Epidermal melanocyte (primary cell): ENCODE results near the gene GRAP2.

Experiments used
- DNase-seq: peaks from one replicate; pipeline ENCODE4 v3.0.0; 2011; ENCODE audit warnings: low spot score; ENCODE audit not compliant: insufficient read length

The GRAP2 gene

DNA sequence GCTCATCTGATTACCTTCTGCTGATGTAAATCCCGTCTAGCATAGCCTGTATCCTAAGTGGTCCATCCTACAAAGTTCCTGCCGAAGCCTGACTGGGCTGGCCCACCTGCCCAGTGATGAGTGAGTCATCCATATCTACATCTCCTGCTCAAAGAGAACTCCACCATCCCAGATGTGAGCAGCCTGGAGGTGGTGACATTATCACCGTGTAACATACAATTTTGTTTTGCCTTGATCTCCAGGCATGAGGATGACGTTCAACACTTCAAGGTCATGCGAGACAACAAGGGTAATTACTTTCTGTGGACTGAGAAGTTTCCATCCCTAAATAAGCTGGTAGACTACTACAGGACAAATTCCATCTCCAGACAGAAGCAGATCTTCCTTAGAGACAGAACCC, 64.9 kb downstream of the GRAP2 start:
- no peak for DNase-seq

DNA sequence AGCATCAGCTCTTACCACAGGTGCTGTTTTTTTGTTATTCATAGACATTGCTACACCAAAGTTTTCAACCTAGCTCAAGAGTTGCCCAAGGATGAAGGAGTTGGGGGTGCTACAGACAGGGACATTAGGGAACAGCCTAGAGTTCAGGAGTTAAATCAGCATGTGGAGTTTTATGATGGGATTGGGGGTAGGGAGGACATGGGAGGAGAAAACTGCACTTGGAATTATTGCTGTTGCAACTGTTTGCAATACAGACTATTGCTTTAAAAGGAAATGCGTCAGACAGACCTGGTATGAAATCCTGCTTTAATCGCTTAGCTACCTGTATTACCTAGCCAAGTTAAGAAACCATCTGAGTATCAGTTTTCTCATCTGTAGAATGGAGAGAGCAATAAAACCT, 65.6 kb downstream of the GRAP2 start:
- no peak for DNase-seq

DNA sequence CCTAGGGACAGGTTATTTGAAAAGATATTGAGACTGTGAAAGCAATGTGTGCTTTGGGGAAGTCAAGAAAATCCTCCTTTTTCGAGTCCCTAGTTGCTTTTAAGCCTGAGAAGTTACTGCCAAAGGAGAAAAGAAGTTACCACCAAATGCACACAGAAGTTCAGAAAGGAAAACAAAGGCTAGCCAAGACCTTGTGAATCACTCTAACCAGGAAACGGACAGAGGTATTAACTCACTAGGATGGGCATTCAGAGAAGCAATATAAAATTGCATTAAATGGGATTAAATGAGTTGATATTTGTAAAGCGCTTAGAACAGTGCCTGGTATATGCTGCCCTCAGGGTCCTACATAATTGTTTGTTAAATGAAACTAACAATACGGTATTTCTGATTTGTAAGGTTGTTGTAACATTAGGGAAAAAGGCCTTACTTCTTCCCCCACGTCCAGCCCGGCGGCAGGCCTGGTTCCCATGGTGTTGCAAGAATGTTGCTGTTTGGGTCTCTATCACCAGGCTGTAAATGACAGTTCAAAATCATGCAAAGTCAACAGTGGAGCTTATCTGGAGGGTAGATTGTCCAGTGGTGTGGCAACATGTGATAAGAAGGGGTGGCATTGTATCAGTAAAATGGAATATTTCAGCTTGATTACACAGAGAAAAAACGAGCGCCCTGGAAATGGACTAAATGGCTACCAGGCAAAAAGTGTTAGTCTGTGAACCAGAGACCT, 66.4 kb downstream of the GRAP2 start:
- no peak for DNase-seq

- peak; percentile 42 for DNase-seq
Measured at GRCh38 chr22:39967996-39968972, 67.4 kb downstream of the GRAP2 start.

DNA sequence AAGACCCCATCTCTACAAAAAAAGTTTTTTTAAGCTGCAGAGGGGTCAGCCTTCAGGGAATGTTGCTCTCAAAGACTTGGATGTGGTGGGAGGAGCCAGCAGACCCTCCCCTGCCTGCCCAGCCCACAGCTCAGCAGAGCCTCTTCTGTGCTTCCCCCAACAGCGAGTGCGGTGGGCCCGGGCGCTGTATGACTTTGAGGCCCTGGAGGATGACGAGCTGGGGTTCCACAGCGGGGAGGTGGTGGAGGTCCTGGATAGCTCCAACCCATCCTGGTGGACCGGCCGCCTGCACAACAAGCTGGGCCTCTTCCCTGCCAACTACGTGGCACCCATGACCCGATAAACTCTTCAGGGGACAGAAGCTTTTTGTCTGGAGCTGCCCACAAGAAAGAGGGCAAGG, 69.9 kb downstream of the GRAP2 start:
- no peak for DNase-seq

DNA sequence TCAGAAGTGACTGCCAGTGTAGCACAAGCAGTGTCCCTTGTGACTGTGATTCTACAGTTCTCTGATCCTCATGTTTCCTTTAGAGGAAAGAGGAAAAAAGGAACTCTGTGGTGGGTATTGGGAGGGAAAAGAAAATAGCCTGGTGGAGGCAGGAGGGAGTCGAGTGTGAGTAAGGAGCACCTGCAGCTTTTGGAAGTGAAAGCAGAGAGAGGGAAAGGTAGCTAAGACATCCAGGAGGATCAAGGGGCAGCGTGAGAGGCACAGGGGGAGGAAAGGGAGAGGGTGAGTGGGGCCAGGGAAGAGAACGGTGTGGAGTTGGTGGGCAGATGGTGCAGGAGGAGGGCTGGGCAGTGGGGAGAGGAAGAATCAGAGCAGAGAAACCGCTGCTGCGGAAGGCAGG, 71.8 kb downstream of the GRAP2 start:
- no peak for DNase-seq

DNA sequence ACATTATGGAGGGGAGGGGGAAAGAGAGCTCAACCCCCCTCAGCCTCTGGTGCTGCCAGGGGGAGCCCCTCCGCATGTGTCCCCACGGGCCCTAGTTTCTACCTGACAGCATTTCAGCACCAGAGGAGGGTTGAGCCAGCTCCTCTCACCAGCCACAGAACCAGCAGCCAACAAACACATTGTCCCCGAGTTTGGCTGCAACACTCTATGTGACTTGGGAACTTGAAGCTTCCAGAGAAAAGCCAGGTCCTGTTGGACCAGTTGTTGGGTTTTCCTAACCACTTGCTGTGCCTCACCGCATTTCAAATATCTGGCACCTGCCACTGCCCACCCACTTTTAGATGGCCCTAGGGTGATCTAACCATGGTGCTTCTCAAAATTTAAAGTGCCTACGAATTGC, 72.8 kb downstream of the GRAP2 start:
- DNase-seq = no peak

DNA sequence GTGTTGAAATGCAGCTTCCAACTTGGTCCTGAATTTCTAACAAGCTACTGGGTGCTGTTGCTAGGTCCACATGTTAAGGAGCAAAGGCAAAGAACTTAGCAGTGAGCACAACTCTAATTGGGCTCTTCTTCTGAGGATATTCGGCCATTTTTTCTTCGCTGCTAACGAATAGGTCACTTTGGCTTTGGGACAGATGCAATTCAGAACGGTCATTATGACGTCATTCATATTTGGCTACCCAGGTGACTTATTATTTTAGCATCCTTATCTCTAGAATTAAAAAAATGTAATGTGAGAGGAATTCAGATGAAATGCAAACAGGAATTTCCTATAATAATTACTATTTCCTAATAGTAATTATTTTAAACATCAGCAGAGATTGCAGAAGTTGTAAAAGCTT, 73.2 kb downstream of the GRAP2 start:
- DNase-seq = no peak

DNA sequence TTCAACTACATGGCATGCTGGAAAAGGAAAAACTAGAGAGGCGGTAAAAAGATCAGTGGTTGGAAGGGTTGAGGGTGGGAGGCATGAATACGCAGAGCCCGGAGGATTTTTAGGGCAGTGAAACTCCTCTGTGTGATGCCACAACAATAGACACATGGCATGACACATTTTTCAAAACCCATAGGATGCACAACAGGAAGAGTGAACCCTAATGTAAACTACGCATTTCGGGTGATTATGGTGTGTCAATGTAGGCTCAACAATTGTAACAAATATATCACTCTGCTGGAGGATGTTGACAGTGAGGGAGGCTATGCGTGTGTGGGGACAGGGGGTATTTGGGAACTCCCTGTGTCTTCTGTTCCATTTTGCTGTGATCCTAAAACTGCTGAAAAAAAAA, 78.2 kb downstream of the GRAP2 start:
- peak; percentile 3 for DNase-seq

- no peak for DNase-seq
Measured at GRCh38 chr22:39979458-39979857, 78.6 kb downstream of the GRAP2 start.

DNA sequence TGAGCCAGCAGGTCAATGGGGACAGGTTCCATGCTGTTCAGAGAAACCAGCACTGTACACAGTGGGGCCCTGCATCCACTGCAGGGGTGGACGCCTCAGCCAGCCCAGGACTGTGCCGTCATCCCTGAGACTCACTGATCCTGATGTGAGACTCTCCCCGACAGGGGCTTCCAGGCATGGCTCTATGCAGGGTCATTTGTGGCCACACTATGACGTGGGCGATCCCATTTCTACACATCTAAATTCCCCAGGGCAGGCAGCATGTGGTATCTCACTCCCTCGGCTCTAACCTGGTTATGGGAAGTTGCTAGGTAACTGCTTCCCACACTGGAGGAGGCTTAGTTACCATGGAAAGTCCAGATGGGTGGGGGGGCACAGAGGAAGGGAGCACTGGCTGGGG, 79.7 kb downstream of the GRAP2 start:
- DNase-seq = peak; percentile 8

DNA sequence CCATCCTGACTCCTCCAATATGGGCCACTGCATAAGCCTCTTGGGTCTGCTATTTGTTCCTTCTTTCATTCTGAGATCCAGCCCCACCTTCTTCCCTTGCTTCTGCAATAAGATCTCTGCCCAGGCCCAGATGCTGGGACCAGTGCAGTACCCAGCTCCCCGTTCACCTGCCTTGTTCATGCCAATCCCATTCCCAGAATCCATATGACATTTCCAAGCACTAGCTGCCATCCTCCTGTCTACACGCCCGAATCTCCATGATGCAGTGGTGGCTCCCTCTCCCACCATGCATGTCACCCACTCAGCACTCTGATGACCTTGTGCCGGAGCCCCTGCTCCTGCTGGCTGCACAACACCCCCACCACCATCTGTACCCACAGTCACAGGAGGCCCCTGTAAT, 82.5 kb downstream of the GRAP2 start:
- DNase-seq = peak; percentile 11

- no peak for DNase-seq
Measured at GRCh38 chr22:39984006-39984405, 83.1 kb downstream of the GRAP2 start.

DNA sequence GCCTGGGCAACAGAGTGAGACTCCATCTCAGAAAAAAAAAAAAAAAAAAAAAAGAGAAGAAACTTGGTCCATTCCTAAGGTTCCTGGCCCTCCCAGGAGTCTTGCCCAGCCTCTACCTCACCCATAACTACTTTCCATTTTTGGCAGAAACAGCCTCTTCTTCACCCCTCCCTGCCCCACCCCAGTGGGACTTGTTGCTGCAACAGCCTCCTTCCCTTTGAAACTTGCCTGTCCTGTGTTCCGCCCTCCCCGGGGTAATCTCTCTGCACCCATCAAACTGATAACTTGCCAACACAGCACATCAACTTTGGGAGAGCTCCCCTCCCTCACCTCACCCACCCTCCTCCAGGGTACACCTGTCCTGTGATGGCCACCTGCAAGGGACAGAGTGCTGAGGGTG, 83.9 kb downstream of the GRAP2 start:
- no peak for DNase-seq

GRCh38 chr22:39985383-39986035, 84.6 kb downstream of the GRAP2 start:
- DNase-seq = no peak

DNA sequence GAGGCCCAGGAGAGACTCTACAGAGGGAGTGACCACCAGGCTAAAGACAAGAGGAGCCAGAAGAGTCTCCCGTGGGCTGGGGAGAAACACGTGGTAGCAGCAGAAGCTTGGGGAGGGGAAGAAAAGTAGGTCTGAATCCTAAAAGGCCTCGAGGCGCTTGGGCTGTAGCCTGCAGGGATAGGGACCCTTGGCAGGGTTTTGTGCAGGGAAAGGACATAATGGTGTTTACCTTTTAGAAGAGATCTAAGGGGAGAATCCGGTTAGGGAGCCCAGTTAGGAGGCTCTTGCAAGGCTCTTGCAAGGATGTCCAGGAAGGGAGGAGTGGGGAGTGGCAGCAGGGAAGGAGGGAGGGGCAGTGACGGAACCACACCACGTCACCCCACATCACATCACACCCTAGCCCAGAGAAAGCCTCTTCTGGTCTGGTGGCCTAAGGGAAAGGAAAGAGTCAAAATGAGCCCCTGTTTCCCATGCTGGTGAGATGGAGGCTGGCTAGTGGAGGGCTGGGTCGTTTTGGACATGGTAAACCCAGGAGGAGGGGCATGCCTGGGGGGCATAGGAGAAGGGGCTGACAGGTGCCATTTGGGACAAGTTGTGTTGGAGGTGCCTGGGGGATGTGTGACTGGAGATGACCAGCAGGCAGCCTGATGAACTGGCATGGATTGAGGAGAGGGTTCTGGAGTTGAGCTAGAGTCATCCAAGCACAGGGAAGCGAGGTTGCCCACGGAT, 87.7 kb downstream of the GRAP2 start:
- no peak for DNase-seq

DNA sequence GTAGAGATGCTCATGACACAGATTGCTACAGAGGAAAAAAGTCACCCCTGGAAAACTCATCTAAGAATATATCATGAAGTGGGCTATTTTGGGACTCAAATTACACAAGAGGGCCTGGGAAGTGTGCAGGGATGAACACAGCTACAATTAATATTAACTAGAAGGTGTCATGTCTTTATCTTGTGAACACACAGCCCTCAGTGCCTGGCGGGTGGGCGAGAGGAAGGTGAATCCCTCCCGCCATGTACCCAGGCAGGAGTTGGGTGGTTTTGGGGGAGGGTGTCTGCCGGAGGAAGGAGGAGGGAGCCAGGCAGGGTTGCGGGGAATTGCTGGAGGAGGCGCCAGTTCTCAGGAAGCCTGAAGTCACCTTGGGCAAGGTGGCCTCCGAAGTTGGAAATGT, 88.7 kb downstream of the GRAP2 start:
- no peak for DNase-seq

DNA sequence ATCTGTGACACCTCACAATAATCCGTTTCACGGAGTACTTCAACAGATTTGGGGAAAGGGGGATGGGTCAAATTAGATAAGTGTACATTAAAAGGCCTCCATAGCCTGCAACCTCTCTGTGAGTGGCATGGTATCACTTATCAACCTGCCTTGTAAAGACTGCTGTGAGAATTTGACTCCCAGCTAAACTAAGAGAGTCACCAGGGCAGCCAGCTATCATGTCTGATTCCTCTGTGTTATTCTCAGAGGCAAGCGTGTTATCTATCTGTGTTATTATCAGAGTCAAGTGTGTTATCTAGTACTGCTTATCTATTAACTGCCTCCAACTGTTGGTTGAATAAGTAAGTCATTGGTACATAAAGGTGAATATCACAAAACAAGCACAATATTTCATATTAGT, 89.8 kb downstream of the GRAP2 start:
- no peak for DNase-seq

- DNase-seq = no peak
Measured at GRCh38 chr22:39991159-39991860, 90.4 kb downstream of the GRAP2 start.

GRCh38 chr22:39992088-39992826, 91.4 kb downstream of the GRAP2 start:
- no peak for DNase-seq
